Progenitor cell of endocrine pancreas (in vitro differentiated cells): ENCODE measurements around the gene LIPC. TPM values are rescaled to one million over a fixed set of nuclear protein-coding genes. Genes with fewer than 3 reads are reported as not detected.

Source experiments
- DNase-seq: peaks from one replicate; pipeline ENCODE4 v3.0.0; 2021; ENCODE audit warnings: low spot score; ENCODE audit not compliant: unreplicated experiment
- H3K27ac Mint-ChIP-seq: 2 replicates; pipeline ENCODE4 v1.8.0; 2021; ENCODE audit warnings: mild to moderate bottlenecking, moderate library complexity, mixed read lengths
- H3K27me3 Mint-ChIP-seq: 2 replicates; pipeline ENCODE4 v1.8.0; 2021; ENCODE audit warnings: mixed read lengths
- H3K36me3 Mint-ChIP-seq: 2 replicates; pipeline ENCODE4 v1.8.0; 2022; ENCODE audit warnings: mixed read lengths; ENCODE audit not compliant: insufficient read depth
- H3K4me1 Mint-ChIP-seq: 2 replicates; pipeline ENCODE4 v1.8.0; 2021; ENCODE audit warnings: low read depth, mixed read lengths
- H3K4me3 Mint-ChIP-seq: 2 replicates; pipeline ENCODE4 v1.8.0; 2021; ENCODE audit warnings: low read depth, mild to moderate bottlenecking, moderate library complexity, mixed read lengths
- H3K9me3 Mint-ChIP-seq: 2 replicates; pipeline ENCODE4 v1.8.0; 2021; ENCODE audit warnings: low read depth, mixed read lengths
- long read RNA-seq: library from polyadenylated mRNA; unstranded; transcript quantifications from one replicate; pipeline ENCODE4 v2.0.0, GENCODE V29; 2020
- total RNA-seq: library from RNA; stranded (reverse); gene quantifications from 2 replicates; pipeline ENCODE4 v1.2.1, GENCODE V29; 2021
- TF ChIP-seq, protein P1 (sequence below): fragments of 200-600 bp; sonication (generic); IDR thresholded peaks from one replicate; pipeline ENCODE4 v1.5.0; 2021; ENCODE audit warnings: antibody characterized with exemption, mild to moderate bottlenecking; ENCODE audit not compliant: unreplicated experiment

LIPC gene
- 4.4 and 5.9 TPM in 2 replicates for total RNA-seq
- long read RNA-seq, transcript LIPC-201 (9 exons, 2,751 nt) = major isoform, 12 of 21 reads
- long read RNA-seq, partial matches to known transcripts = 5 of 21 reads
- long read RNA-seq, other reads (novel, unspliced or antisense) = 4 of 21 reads

DNA sequence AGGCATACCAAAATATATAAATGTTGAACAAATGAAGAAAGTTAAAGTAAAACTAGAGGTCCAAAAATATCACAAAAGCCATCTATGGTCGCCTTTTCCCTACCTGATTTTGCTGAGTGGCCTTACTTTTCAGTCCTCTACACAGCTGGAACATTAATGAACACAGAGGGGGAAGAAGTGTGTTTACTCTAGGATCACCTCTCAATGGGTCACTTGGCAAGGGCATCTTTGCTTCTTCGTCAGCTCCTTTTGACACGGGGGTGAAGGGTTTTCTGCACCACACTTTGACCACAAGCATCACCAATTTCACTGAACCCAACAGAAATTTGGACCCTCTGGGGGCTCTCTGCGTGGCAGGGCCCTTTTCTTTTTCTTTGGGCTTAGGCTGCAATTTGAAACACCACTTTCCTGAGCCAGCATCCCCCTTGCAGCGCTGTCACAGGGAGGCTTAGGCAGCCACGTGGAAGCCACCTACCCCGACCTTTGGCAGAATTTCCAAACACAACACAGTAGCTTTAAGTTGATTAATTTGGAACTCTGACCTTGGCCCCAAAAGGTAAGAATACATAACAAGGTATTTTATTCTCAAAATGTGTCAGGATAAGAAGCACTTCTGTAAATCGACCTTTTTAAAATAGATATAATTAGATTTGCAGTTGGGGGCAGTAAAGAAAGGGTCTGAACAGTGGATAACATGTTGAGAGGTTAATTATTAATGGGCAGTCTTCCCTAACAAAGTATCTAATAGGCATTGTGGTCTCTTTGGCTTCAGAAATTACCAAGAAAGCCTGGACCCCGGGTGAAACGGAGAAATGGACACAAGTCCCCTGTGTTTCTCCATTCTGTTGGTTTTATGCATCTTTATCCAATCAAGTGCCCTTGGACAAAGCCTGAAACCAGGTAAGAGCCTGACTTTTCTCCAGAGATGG lies at the start of gene LIPC:
LIPC (plus strand) TSS at position 771 of the 929 bp plus-strand sequence; CDS start at position 813, 42 bp downstream.
- DNase-seq = no peak
- peaks cover 25% of the 10 kb centered on the region for H3K4me1 Mint-ChIP-seq
- no peaks in the 10 kb centered on the region for H3K27me3 Mint-ChIP-seq
- H3K9me3 Mint-ChIP-seq = no peaks in the 10 kb centered on the region
- no peaks in the 10 kb centered on the region for H3K36me3 Mint-ChIP-seq
- H3K4me3 Mint-ChIP-seq = peak within 1 kb of the TSS; percentile 22
- TF ChIP-seq, protein P1, sequence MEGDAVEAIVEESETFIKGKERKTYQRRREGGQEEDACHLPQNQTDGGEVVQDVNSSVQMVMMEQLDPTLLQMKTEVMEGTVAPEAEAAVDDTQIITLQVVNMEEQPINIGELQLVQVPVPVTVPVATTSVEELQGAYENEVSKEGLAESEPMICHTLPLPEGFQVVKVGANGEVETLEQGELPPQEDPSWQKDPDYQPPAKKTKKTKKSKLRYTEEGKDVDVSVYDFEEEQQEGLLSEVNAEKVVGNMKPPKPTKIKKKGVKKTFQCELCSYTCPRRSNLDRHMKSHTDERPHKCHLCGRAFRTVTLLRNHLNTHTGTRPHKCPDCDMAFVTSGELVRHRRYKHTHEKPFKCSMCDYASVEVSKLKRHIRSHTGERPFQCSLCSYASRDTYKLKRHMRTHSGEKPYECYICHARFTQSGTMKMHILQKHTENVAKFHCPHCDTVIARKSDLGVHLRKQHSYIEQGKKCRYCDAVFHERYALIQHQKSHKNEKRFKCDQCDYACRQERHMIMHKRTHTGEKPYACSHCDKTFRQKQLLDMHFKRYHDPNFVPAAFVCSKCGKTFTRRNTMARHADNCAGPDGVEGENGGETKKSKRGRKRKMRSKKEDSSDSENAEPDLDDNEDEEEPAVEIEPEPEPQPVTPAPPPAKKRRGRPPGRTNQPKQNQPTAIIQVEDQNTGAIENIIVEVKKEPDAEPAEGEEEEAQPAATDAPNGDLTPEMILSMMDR = no peak
- H3K27ac Mint-ChIP-seq = peak within 1 kb of the TSS; percentile 52

DNA sequence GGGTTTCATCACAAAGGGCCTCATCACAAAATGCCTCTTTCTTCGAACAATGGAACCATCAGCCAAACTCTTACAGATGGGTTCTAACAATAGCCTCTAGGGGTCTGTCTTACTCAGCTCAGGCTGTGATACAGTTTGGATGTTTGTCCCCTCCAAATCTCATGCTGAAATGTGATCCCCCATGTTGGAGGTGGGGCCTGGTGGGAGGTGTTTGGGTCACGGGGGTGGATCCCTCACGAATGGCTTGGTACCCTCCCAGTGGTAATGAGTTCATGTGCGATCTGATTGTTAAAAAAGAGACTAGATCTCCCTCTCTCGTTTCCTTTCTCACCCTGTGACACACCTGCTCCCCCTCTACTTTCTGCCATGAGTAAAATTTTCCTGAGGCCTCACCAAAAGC lies 47.9 kb upstream of the LIPC start:
- peaks cover 3% of the 10 kb centered on the region for H3K4me1 Mint-ChIP-seq
- DNase-seq = no peak

DNA sequence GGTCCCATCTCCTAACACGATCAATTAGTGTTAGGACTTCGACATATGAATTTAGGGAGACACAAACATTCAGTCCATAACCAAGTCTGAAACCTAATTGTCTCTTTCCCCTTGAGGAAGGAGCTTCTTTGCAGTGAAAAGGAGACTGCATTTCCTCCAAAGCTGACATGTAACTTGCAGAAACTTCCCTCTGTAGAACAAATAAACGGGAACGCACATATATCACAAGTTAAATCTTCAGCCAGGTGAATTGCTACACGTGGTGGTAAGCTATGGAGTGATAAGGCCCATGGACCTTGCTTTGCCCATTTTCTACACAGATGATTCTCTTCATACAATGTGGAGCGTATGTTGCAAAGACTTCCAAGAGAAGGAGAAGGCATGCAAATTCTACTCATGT lies 47.1 kb upstream of the LIPC start:
- no peak for DNase-seq
- H3K9me3 Mint-ChIP-seq = no peaks in the 10 kb centered on the region
- H3K4me3 Mint-ChIP-seq = no peak overlapping the region
- H3K27ac Mint-ChIP-seq = no peak overlapping the region
- H3K27me3 Mint-ChIP-seq = peaks cover 3% of the 10 kb centered on the region
- H3K4me1 Mint-ChIP-seq = peaks cover 6% of the 10 kb centered on the region
- H3K36me3 Mint-ChIP-seq = no peaks in the 10 kb centered on the region
- TF ChIP-seq, protein P1 = no peak

More for the DNA sequence above, 47.9 kb upstream of the LIPC start:
- no peak overlapping the region for H3K27ac Mint-ChIP-seq
- no peak overlapping the region for H3K4me3 Mint-ChIP-seq
- TF ChIP-seq, protein P1 = no peak
- no peaks in the 10 kb centered on the region for H3K9me3 Mint-ChIP-seq
- H3K27me3 Mint-ChIP-seq = peaks cover 3% of the 10 kb centered on the region
- H3K36me3 Mint-ChIP-seq = no peaks in the 10 kb centered on the region

DNA sequence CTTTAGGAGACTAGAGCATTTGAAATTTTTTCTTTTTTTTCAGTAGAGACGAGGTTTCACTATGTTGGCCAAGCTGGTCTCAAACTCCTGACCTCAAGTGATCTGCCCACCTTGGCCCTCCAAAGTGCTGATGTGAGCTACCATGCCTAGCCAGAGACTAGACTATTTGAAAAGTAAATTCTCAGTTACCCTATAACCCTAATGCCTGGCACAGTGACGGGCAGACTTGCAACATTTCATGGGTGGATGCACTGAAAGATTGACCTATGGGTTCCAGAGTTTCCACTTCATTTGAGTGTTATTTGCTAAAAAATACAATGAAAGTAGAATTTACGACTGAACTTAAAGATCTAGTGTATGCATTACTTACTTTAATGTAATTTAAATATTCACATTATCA lies 45.7 kb upstream of the LIPC start:
- TF ChIP-seq, protein P1 = no peak
- Mint-ChIP-seq H3K9me3 (no peaks in the 10 kb centered on the region), H3K4me3 (no peak overlapping the region), H3K36me3 (no peaks in the 10 kb centered on the region), H3K27me3 (peaks cover 3% of the 10 kb centered on the region), H3K4me1 (peaks cover 13% of the 10 kb centered on the region), H3K27ac (no peak overlapping the region)
- DNase-seq = no peak

DNA sequence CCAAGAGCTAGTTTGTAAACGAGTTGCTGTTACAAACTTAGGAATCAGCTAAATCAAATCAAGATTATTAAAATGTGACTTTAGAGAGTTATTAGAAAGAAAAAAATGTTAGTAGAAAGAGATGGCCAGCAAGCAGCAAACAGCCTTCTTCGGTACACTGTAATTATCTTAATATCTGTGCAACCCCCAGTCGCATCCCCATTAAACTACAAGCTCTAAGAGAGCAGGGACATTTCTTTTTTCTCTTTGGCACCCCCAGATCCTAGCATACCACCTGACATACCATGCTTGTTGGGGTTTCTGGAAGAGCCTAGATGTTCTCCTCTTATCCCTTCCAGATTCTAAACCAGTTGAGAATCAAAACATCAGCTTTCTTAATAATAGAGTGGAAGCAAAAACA lies 45.1 kb upstream of the LIPC start:
- Mint-ChIP-seq H3K27ac (no peak overlapping the region), H3K4me1 (peaks cover 18% of the 10 kb centered on the region), H3K36me3 (no peaks in the 10 kb centered on the region), H3K27me3 (peaks cover 3% of the 10 kb centered on the region), H3K4me3 (no peak overlapping the region), H3K9me3 (peaks cover 3% of the 10 kb centered on the region)
- TF ChIP-seq, protein P1 = no peak
- no peak for DNase-seq
